Common myeloid progenitor, CD34-positive (primary cell): ENCODE results near the gene CTU1.
A peak's percentile ranks its signal among the peaks of the same experiment; 100 is the strongest.

Experiments
- CTCF ChIA-PET: fragments of 350-600 bp; sonication (Branson Sonifier 250); formaldehyde crosslinking; loops from one replicate; lab custom pipeline; 2021; ENCODE audit warnings: antibody characterized with exemption; lab: Charles Lee
- POLR2A ChIA-PET: fragments of 350-600 bp; sonication (Branson Sonifier 250); formaldehyde crosslinking; loops from one replicate; lab custom pipeline; 2021; ENCODE audit warnings: antibody characterized with exemption; lab: Charles Lee
- DNase-seq, 3 donors: peaks; one replicate each; pipeline versions ENCODE4 v3.0.0 to v3.0.0-alpha.2; 2013
- H3K27ac ChIP-seq, 2 experiments: 1 replicate in 1 of 2; 2 replicates in 1 of 2; pipeline ENCODE4 v1.7.0; 2013; ENCODE audit warnings: inconsistent platforms in 2 of 2, low read length in 2 of 2, mild to moderate bottlenecking in 2 of 2, low read depth in 1 of 2, moderate library complexity in 1 of 2; ENCODE audit not compliant: severe bottlenecking in 2 of 2, insufficient read depth in 1 of 2, poor library complexity in 1 of 2
- H3K27me3 ChIP-seq, 5 experiments: replicated peaks in 2 of 5; 1 replicate in 3 of 5; 2 replicates in 2 of 5; pipeline versions ENCODE4 v1.6.1 to v1.7.0; 2013; ENCODE audit warnings: low read length in 4 of 5, mild to moderate bottlenecking in 2 of 5, moderate library complexity in 2 of 5, inconsistent platforms in 1 of 5; ENCODE audit not compliant: insufficient read depth in 5 of 5, control insufficient read depth in 4 of 5
- H3K36me3 ChIP-seq, 4 experiments: 1 replicate in 2 of 4; 2 replicates in 2 of 4; pipeline versions ENCODE4 v1.6.1 to v1.7.0; 2013; ENCODE audit warnings: low read length in 3 of 4, control low read depth in 1 of 4, mild to moderate bottlenecking in 1 of 4; ENCODE audit not compliant: control insufficient read depth in 4 of 4, insufficient read depth in 4 of 4
- H3K4me1 ChIP-seq, 4 experiments: 1 replicate in 3 of 4; 2 replicates in 1 of 4; pipeline versions ENCODE4 v1.6.1 to v1.7.1; 2013; ENCODE audit warnings: low read length in 3 of 4, mild to moderate bottlenecking in 3 of 4, control low read depth in 1 of 4, inconsistent platforms in 1 of 4, moderate library complexity in 1 of 4; ENCODE audit not compliant: control insufficient read depth in 4 of 4, insufficient read depth in 4 of 4; ENCODE audit errors: control extremely low read depth in 1 of 4
- H3K4me3 ChIP-seq, 7 experiments: 1 replicate in 4 of 7; 2 replicates in 3 of 7; pipeline versions ENCODE4 v1.5.1 to v1.7.0; 2013; ENCODE audit warnings: mild to moderate bottlenecking in 7 of 7, low read length in 6 of 7, moderate library complexity in 6 of 7, inconsistent platforms in 2 of 7, low read depth in 2 of 7, control low read depth in 1 of 7; ENCODE audit not compliant: insufficient read depth in 4 of 7, control insufficient read depth in 1 of 7; ENCODE audit errors: extremely low read depth in 1 of 7
- H3K9me3 ChIP-seq, 5 experiments: 1 replicate in 4 of 5; 2 replicates in 1 of 5; pipeline versions ENCODE4 v1.6.1 to v1.7.1; 2013; ENCODE audit warnings: low read length in 4 of 5, mild to moderate bottlenecking in 2 of 5, inconsistent platforms in 1 of 5, low read depth in 1 of 5, moderate library complexity in 1 of 5; ENCODE audit not compliant: control insufficient read depth in 4 of 5, insufficient read depth in 2 of 5; ENCODE audit errors: control extremely low read depth in 1 of 5
- WGBS: methylation state at CpG from one replicate; pipeline ENCODE4 v1.1.5; 2013; ENCODE audit not compliant: insufficient coverage; 5-methylcytosine and 5-hydroxymethylcytosine counted together

Gene CTU1

GRCh38 chr19:51127032-51127431 lies 18.8 kb upstream of the CTU1 start:
- H3K27me3 ChIP-seq: peaks cover 0 to 5% (median 0%) of the 10 kb centered on the region in 5 experiments
- no peak overlapping the region for H3K27ac ChIP-seq
- H3K4me3 ChIP-seq: peak overlapping the region in 1 of 7 experiments; percentile 23
- 97% methylated on average over 4 of the region's 6 CpGs for WGBS
- H3K4me1 ChIP-seq: peaks cover 13 to 86% (median 32%) of the 10 kb centered on the region in 4 experiments
- CTCF ChIA-PET: interaction anchor here (1.4 kb wide), 1 partner anchor 13 kb away, joined by 3 read pairs; no protein-coding TSS in a partner anchor
- no peaks in the 10 kb centered on the region for H3K36me3 ChIP-seq
- no peaks in the 10 kb centered on the region for H3K9me3 ChIP-seq
- POLR2A ChIA-PET: no interaction called here
- no peak for DNase-seq

DNA sequence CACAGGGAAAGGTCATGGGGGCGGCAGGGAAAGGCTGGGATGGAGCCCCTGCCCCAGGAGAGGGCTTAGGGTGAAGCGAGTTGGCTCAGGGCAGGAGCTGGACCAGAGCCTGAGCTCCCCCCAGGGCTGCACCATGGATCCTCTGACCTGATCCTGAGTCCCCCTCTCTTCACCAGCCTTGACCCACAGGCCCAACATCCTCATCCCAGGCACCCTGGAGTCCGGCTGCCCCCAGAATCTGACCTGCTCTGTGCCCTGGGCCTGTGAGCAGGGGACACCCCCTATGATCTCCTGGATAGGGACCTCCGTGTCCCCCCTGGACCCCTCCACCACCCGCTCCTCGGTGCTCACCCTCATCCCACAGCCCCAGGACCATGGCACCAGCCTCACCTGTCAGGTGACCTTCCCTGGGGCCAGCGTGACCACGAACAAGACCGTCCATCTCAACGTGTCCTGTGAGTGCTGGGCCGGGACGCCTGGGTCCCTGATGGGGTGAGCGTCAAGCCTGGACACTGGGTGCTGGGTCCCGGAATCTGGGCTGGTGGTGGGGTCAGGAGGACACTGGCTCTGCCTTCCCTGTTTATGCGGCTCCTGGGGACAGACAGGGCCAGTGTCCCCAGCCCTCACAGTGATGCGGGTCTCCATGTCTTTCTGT lies 17.3 kb upstream of the CTU1 start:
- ChIA-PET POLR2A (no interaction called here), CTCF (no interaction called here)
- Histone ChIP-seq H3K27me3 (peaks cover 0 to 2% (median 0%) of the 10 kb centered on the region in 5 experiments), H3K4me1 (peaks cover 13 to 91% (median 34%) of the 10 kb centered on the region in 4 experiments), H3K36me3 (no peaks in the 10 kb centered on the region), H3K9me3 (no peaks in the 10 kb centered on the region), H3K27ac (no peak overlapping the region), H3K4me3 (peak overlapping the region in 1 of 7 experiments; percentile 19)
- DNase-seq: no peak
- WGBS: 95% methylated on average over 16 of the region's 16 CpGs

GRCh38 chr19:51124729-51125128 lies 16.5 kb upstream of the CTU1 start, which contains the start of gene SIGLEC9:
TSS of gene SIGLEC9 (plus strand) at chr19:51124906. CDS start at chr19:51124975, 69 bp downstream.
- Histone ChIP-seq H3K4me1 (peaks cover 13 to 91% (median 34%) of the 10 kb centered on the region in 4 experiments), H3K27me3 (no peaks in the 10 kb centered on the region), H3K4me3 (peak within 1 kb of the TSS in 3 of 7 experiments; percentile 4 to 24 (median 19)), H3K36me3 (no peaks in the 10 kb centered on the region), H3K9me3 (no peaks in the 10 kb centered on the region), H3K27ac (no peak within 1 kb of the TSS)
- WGBS: 55% methylated on average over 7 of the region's 14 CpGs
- ChIA-PET POLR2A (no interaction called here), CTCF (interaction anchor here (0.9 kb wide), 1 partner anchor 34 kb away, joined by 3 read pairs; no protein-coding TSS in a partner anchor)
- no peak for DNase-seq

- CTCF ChIA-PET: interaction anchor here (0.9 to 1.2 kb wide), 2 partner anchors 12 to 34 kb away, joined by 3 read pairs; no protein-coding TSS in a partner anchor
- POLR2A ChIA-PET: interaction anchor here (0.6 kb wide), 1 partner anchor 564 kb away, joined by 4 read pairs; no protein-coding TSS in a partner anchor
- no peaks in the 10 kb centered on the region for H3K27me3 ChIP-seq
- 100% methylated on average over 2 of the region's 9 CpGs for WGBS
- H3K4me1 ChIP-seq: peaks cover 13 to 95% (median 34%) of the 10 kb centered on the region in 4 experiments
- no peaks in the 10 kb centered on the region for H3K9me3 ChIP-seq
- no peak for DNase-seq
- no peak overlapping the region for H3K4me3 ChIP-seq
- no peak overlapping the region for H3K27ac ChIP-seq
- no peaks in the 10 kb centered on the region for H3K36me3 ChIP-seq
Observed at GRCh38 chr19:51124216-51124615, 16.0 kb upstream of the CTU1 start.

DNA sequence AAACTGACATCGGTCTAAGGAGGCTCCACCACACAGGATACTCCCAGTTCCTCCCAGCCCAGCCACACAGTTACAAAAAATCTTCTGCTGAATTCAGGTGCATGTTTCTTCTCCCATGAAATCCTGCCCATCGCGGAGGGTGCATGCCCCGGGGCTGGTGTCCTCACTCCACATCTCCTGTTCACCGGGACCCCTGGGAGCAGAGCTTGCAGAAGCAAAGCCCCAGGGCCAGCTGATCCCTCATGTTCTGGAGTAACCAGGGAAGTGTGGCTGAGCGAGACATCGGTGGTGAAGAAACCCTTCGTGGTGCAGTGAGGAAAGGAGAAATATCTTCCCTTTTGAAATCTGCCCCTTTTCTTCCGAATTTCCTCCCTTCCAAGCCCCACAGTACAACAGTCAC lies 15.6 kb upstream of the CTU1 start:
- peak overlapping the region in 1 of 7 experiments; percentile 24 for H3K4me3 ChIP-seq
- no peak overlapping the region for H3K27ac ChIP-seq
- ChIA-PET CTCF (interaction anchor here (0.9 to 1.2 kb wide), 2 partner anchors 11 to 35 kb away, joined by 3 read pairs; no protein-coding TSS in a partner anchor), POLR2A (interaction anchor here (0.6 kb wide), 1 partner anchor 565 kb away, joined by 4 read pairs; no protein-coding TSS in a partner anchor)
- peaks cover 11 to 96% (median 32%) of the 10 kb centered on the region in 4 experiments for H3K4me1 ChIP-seq
- H3K36me3 ChIP-seq: no peaks in the 10 kb centered on the region
- H3K9me3 ChIP-seq: no peaks in the 10 kb centered on the region
- no peaks in the 10 kb centered on the region for H3K27me3 ChIP-seq
- WGBS: 62% methylated on average over 6 of the region's 9 CpGs
- DNase-seq: no peak

- ChIA-PET POLR2A (no interaction called here), CTCF (interaction anchor here (1.2 kb wide), 1 partner anchor 11 kb away, joined by 3 read pairs; no protein-coding TSS in a partner anchor)
- Histone ChIP-seq H3K4me3 (peak overlapping the region in 1 of 7 experiments; percentile 24), H3K4me1 (peaks cover 7 to 92% (median 28%) of the 10 kb centered on the region in 4 experiments), H3K27ac (no peak overlapping the region), H3K9me3 (no peaks in the 10 kb centered on the region), H3K36me3 (no peaks in the 10 kb centered on the region), H3K27me3 (no peaks in the 10 kb centered on the region)
- WGBS: 43% methylated on average over 4 of the region's 6 CpGs
- DNase-seq: peak in 2 of 3 donors; percentile 60 to 71
Observed at GRCh38 chr19:51123381-51123800, 15.2 kb upstream of the CTU1 start.
